Measurements from ENCODE around the gene WDR93.
A peak's percentile ranks its signal among the peaks of the same experiment; 100 is the strongest.

WDR93 gene

DNA sequence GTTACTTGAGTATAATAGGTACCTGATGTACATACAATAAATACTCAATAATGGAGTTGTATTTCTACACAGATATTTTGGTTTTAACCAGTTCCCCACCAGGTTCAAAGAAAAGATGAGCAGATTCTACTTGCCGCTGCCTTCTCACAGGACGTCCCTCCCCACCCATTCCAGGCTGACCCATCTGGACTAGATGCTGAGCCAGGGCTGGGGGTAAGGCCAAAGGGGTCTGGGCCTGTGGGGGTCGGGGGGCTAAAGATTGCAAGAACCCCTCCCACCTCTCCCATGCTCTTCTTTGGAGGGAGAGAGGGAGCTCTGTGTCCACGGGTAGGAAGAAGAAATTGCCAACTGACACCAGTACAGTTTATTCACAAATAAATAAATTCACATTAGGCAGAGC is 58.9 kb downstream of the WDR93 start:
- no peak overlapping the region for H3K4me3 ChIP-seq (ENCODE audit: low read depth, low read length)
- TF ChIP-seq, protein P1, sequence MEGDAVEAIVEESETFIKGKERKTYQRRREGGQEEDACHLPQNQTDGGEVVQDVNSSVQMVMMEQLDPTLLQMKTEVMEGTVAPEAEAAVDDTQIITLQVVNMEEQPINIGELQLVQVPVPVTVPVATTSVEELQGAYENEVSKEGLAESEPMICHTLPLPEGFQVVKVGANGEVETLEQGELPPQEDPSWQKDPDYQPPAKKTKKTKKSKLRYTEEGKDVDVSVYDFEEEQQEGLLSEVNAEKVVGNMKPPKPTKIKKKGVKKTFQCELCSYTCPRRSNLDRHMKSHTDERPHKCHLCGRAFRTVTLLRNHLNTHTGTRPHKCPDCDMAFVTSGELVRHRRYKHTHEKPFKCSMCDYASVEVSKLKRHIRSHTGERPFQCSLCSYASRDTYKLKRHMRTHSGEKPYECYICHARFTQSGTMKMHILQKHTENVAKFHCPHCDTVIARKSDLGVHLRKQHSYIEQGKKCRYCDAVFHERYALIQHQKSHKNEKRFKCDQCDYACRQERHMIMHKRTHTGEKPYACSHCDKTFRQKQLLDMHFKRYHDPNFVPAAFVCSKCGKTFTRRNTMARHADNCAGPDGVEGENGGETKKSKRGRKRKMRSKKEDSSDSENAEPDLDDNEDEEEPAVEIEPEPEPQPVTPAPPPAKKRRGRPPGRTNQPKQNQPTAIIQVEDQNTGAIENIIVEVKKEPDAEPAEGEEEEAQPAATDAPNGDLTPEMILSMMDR (IDR thresholded peaks at IDR 0.05; ENCODE audit: low read depth, low read length): no peak

DNA sequence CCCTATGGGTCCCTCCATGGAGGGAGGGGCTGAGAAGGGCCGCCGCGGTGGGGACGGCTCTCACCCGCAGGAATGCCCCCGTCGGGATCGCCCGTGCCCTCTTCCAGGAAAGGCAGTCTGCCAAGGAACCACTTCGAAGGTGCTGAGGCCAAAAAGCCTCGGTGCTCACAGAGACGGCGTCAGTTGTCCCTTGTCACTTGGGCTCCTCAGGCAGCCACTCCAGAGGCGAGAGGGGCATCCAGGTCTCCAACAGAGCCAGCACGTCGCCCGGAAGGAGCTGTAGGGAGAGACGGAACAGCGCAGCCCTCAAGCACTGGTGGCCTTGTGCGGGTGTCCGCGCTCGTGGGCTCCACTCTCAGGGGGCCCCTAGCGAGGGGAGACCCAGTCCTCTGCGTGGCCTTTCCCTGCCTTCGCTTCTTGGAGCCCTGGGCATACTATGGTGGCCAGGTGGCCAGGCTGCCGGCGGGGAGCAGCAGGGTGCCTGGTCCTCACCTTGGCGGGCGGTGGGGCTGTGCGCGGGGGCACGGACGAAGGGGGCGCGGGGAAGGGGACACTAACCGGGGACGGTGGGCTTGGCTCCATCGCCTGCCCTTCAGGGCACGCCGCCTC is 59.4 kb downstream of the WDR93 start:
- TF ChIP-seq, protein P1 (IDR thresholded peaks at IDR 0.05; ENCODE audit: low read depth, low read length): no peak
- H3K4me3 ChIP-seq (ENCODE audit: low read depth, low read length): peak overlapping the region; percentile 64; the same call in 1 of the 2 replicates

DNA sequence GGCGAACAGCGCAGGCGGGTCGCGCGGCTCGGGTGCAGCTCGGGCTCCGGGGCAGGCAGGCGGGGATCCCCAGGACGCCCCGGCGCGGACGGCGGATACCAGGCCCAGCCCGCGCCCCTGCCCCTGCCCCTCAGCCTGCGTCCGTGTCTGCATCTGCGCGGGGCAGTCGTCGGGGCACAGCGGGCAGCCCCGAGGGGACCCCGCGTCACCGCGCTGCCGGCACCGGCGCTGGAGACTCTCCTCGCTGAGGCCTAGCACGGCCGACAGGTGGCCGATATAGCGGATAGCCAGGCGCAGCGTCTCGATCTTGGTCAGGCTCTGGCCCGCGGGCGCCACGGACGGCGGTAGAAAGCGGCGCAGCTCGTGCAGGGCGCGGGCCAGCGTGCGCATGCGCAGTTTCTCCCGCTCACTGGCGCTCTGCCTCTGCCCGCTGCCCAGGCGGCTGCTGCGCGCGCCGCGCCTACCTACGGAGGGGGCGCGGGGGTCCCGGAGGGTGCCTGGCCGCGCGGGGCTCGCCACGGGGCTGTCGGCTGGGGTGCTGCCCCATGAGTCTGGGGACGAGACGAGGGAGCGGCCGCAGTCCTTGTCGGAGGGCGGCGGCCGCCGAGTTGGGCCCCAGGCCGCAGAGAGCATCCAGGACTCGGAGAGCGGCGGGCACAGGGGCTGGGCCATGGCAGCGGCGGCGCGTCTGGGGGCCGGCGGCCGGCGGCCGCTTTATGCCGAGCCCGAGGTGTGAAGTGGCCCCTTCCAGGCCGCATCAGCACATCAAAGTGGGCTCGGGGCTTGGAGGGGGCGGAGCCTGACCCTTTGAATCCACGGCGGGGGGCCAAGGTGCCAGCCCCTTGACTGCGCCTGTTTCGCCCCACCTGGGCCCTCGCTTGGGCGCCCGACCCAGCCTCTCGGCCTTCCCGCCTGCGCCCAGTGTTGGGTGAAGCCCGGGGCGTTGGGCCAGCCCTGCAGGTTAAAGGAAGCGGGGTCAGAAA is 60.2 kb downstream of the WDR93 start, which contains the start of gene MESP1:
TSS of gene MESP1 (minus strand) at position 690 of the 983 bp plus-strand sequence. CDS start at position 672, 18 bp downstream.
- peak within 1 kb of the TSS; percentile 64 for H3K4me3 ChIP-seq (ENCODE audit: low read depth, low read length)
- TF ChIP-seq, protein P1 (IDR thresholded peaks at IDR 0.05; ENCODE audit: low read depth, low read length): peak; percentile 50; the same call in 1 of the 2 replicates

DNA sequence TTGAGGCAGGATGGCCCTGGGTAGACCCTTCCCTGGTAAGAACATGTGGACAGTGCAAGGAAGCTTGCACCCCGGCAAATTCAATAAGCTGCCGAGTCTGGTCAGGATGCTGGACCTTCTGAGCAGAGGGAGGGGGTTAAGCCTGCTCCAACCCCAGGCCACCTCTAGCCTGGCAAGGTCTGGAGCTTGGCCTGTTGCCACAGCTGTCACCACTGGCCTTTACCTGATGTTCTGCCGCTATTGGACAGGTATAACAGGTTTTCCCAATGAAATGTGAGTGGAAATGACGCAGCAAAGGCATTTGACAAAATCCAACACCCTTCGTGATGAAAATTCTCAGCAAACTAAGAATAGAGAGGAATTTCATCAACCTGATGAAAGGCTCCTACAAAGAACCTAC is 61.1 kb downstream of the WDR93 start:
- TF ChIP-seq, protein P1 (IDR thresholded peaks at IDR 0.05; ENCODE audit: low read depth, low read length): no peak
- H3K4me3 ChIP-seq (ENCODE audit: low read depth, low read length): no peak overlapping the region

DNA sequence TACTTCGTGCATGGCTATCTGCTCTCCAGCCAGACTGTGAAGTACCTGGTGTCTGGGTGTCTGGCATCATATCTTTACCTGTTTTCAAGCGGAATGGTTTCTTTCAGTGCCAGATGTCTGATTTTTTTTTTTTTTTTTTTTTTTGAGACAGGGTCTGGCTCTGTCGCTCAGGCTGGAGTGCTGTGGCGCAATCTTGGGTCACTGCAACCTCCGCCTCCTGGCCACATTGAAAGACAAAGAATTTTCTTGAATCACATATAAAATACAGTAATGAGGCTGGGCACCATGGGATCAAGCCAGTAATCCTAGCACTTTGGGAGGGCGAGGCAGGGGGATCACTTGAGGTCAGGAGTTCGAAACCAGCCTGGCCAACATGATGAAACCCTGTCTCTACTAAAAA is 63.2 kb downstream of the WDR93 start:
- TF ChIP-seq, protein P1 (IDR thresholded peaks at IDR 0.05; ENCODE audit: low read depth, low read length): no peak

DNA sequence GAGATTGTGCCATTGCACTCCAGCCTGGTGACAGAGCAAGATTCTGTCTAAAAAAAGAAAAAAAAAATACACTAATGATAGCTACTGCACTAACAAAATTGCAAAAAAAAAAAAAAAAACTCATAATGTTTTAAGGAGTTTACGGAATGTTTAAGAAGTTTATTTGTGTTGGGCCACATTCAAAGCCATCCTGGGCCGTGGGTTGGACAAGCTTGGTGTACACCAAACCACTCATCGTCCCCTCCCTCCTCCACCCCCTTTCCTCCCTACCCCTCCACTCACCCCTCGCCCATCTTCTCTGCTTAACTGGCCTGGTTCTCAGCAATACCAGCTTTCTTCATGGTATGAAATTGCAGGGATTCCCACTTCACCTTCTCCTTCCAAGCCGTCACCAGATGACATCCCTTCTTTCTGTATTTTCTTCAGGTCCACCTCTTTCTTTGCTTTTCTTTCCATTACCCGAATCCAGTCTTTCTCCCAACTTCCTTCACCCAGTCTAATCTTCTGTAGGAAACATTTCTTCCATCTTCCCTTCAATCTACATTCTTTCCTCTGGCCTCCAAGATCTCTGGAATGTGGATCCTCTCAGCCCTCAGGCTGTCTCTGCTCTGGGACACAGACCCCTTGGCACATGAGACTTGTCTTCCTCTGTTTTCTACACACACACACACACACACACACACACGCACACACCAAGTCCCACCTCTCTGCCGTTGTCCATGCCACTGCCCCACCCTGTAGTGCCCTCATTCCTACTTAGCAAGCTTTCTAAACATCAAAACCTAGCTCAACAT is 63.9 kb downstream of the WDR93 start:
- H3K4me3 ChIP-seq (ENCODE audit: low read depth, low read length): no peak overlapping the region
- TF ChIP-seq, protein P1 (IDR thresholded peaks at IDR 0.05; ENCODE audit: low read depth, low read length): no peak

More for the DNA sequence above, 63.2 kb downstream of the WDR93 start:
- no peak overlapping the region for H3K4me3 ChIP-seq (ENCODE audit: low read depth, low read length)
